Endothelial cell of umbilical vein (primary cell): ENCODE results near the gene LRRC31. TPM values are rescaled to one million over a fixed set of nuclear protein-coding genes. Genes with fewer than 3 reads are reported as not detected.

Source experiments
- BruUV-seq: library from RNA; stranded (reverse); fragments of 400-500 nt; replicated peaks from 2 replicates; lab custom pipeline; 2021; lab: Mats Ljungman, UMichigan
- CTCF ChIA-PET: fragments of 300-600, 350-600 bp; sonication (Branson Sonifier 250); formaldehyde crosslinking; loops from one replicate; lab custom pipeline; 2021; ENCODE audit warnings: antibody characterized with exemption, inconsistent platforms; lab: Charles Lee
- POLR2A ChIA-PET: fragments of 300-600, 350-600 bp; sonication (Branson Sonifier 250); formaldehyde crosslinking; loops from one replicate; lab custom pipeline; 2021; ENCODE audit warnings: antibody characterized with exemption, inconsistent platforms; lab: Charles Lee
- DNase-seq: peaks from one replicate; pipeline ENCODE4 v3.0.0-alpha.2; 2011; ENCODE audit warnings: low read depth, low spot score
- FAIRE-seq: peaks from 2 replicates; lab custom pipeline; 2011; peaks lifted over from hg19 to GRCh38; lab: Jason Lieb, UNC
- H2AFZ ChIP-seq: 2 replicates; pipeline ENCODE4 v1.6.0; 2012; ENCODE audit warnings: low read depth, low read length, control low read depth, inconsistent platforms
- H3K27ac ChIP-seq: 2 replicates; pipeline ENCODE4 v1.5.1; 2011; ENCODE audit warnings: low read depth, mild to moderate bottlenecking, control low read depth, low read length, moderate library complexity; ENCODE audit not compliant: insufficient read depth
- H3K27me3 ChIP-seq, 2 experiments: 2 replicates each; pipeline versions ENCODE4 v1.6.0 to v1.6.1; 2011; ENCODE audit warnings: low read length in 2 of 2, mixed read lengths in 1 of 2; ENCODE audit not compliant: control insufficient read depth in 2 of 2, insufficient read depth in 2 of 2
- H3K36me3 ChIP-seq, 2 experiments: 2 replicates in 1 of 2; 3 replicates in 1 of 2; pipeline ENCODE4 v1.5.1; 2011; ENCODE audit warnings: low read length in 2 of 2, mild to moderate bottlenecking in 1 of 2, moderate library complexity in 1 of 2; ENCODE audit not compliant: control insufficient read depth in 2 of 2, insufficient read depth in 2 of 2; ENCODE audit errors: extremely low read depth in 1 of 2
- H3K4me1 ChIP-seq: 3 replicates; pipeline ENCODE4 v1.5.1; 2011; ENCODE audit warnings: mild to moderate bottlenecking, low read length; ENCODE audit not compliant: control insufficient read depth, insufficient read depth; ENCODE audit errors: extremely low read depth
- H3K4me2 ChIP-seq: 2 replicates; pipeline ENCODE4 v1.6.1; 2011; ENCODE audit warnings: low read length, control low read depth, mixed read lengths; ENCODE audit not compliant: insufficient read depth
- H3K4me3 ChIP-seq, 3 experiments: fragments of 200-600 bp in 1 of 3; sonication (generic), shearing (Covaris generic) in 1 of 3; replicated peaks in 1 of 3; 2 replicates each; pipeline ENCODE4 v1.5.1; 2011 to 2016; ENCODE audit warnings: control low read depth in 3 of 3, low read length in 3 of 3, mild to moderate bottlenecking in 2 of 3, inconsistent platforms in 1 of 3, low read depth in 1 of 3, moderate library complexity in 1 of 3; ENCODE audit not compliant: insufficient read depth in 1 of 3
- H3K79me2 ChIP-seq: 2 replicates; pipeline ENCODE4 v1.6.0; 2012; ENCODE audit warnings: low read length, inconsistent platforms; ENCODE audit not compliant: control insufficient read depth, insufficient read depth
- H3K9ac ChIP-seq: replicated peaks from 2 replicates; pipeline ENCODE3; 2011; ENCODE audit warnings: low read length, control low read depth; ENCODE audit not compliant: insufficient read depth; ENCODE audit errors: extremely low read depth
- H3K9me1 ChIP-seq: replicated peaks from 3 replicates; pipeline ENCODE4 v1.6.0; 2011; ENCODE audit warnings: mild to moderate bottlenecking, low read length; ENCODE audit not compliant: control insufficient read depth, insufficient read depth; ENCODE audit errors: extremely low read depth
- H3K9me3 ChIP-seq: replicated peaks from 2 replicates; pipeline ENCODE4 v1.5.1; 2012; ENCODE audit warnings: low read length, inconsistent platforms; ENCODE audit not compliant: control insufficient read depth, insufficient read depth
- H4K20me1 ChIP-seq: replicated peaks from 2 replicates; pipeline ENCODE3; 2011; ENCODE audit warnings: mild to moderate bottlenecking, low read length; ENCODE audit not compliant: control insufficient read depth, insufficient read depth; ENCODE audit errors: extremely low read depth
- CTCF ChIP-seq, 2 donors: IDR thresholded peaks; 1 replicate in 1 of 2; 2 replicates in 1 of 2; pipeline ENCODE4 v1.5.1; 2011; ENCODE audit warnings: low read length in 2 of 2, mild to moderate bottlenecking in 2 of 2, moderate library complexity in 2 of 2, control low read depth in 1 of 2, inconsistent platforms in 1 of 2, low read depth in 1 of 2; ENCODE audit not compliant: insufficient read depth in 1 of 2; ENCODE audit errors: extremely low read depth in 1 of 2
- EZH2 ChIP-seq: IDR thresholded peaks from 2 replicates; pipeline ENCODE4 v1.6.1; 2012; ENCODE audit warnings: borderline replicate concordance, low read depth, mild to moderate bottlenecking, moderate library complexity, low read length, inconsistent platforms; ENCODE audit not compliant: severe bottlenecking
- FOS ChIP-seq: IDR thresholded peaks from 2 replicates; pipeline ENCODE4 v1.6.1; 2011; ENCODE audit warnings: mild to moderate bottlenecking, low read length, moderate library complexity, borderline replicate concordance; ENCODE audit not compliant: insufficient read depth
- GATA2 ChIP-seq: IDR thresholded peaks from 2 replicates; pipeline ENCODE4 v1.7.0; 2011; ENCODE audit warnings: low read depth, mild to moderate bottlenecking, moderate library complexity, mixed read lengths, low read length; ENCODE audit not compliant: insufficient read length, insufficient read depth
- JUN ChIP-seq: IDR thresholded peaks from 2 replicates; pipeline ENCODE4 v1.6.1; 2011; ENCODE audit warnings: borderline replicate concordance, low read depth; ENCODE audit not compliant: insufficient read length, insufficient read depth
- MAX ChIP-seq: IDR thresholded peaks from 2 replicates; pipeline ENCODE4 v1.6.1; 2011; ENCODE audit not compliant: insufficient read depth, insufficient read length
- MYC ChIP-seq: IDR thresholded peaks from one replicate; pipeline ENCODE4 v1.6.1; 2011; ENCODE audit warnings: mild to moderate bottlenecking, low read depth, low read length
- POLR2A ChIP-seq: IDR thresholded peaks from 2 replicates; pipeline ENCODE4 v1.6.1; 2012; ENCODE audit warnings: low read depth, mild to moderate bottlenecking, control low read depth, low read length
- POLR2AphosphoS5 ChIP-seq: IDR thresholded peaks from 2 replicates; pipeline ENCODE4 v1.6.1; 2012; ENCODE audit warnings: low read depth, mild to moderate bottlenecking, control low read depth, low read length, moderate library complexity; ENCODE audit not compliant: insufficient read depth
- dilution Hi-C: fragments of 300-500 bp; cut with MboI; formaldehyde crosslinking; loops from one replicate; pipeline ENCODE4 v1.15.0; 2019; ENCODE audit warnings: low sequenced_read_pairs; ENCODE audit not compliant: extremely low pct_ligation_motif_present
- intact Hi-C: fragments of 100-400 bp; cut with micrococcal nuclease; formaldehyde crosslinking; loops from one replicate; pipeline ENCODE4 v1.10.0; 2022
- polyA plus RNA-seq, 4 experiments: library from polyadenylated mRNA; depleted of rRNA in 3 of 4; stranded (reverse) in 3 of 4; unstranded in 1 of 4; fragments of >200 nt; gene quantifications; 2 replicates each; pipeline versions ENCODE4 v1.2.1 to v1.2.3, GENCODE V29; 2011 to 2012; ENCODE audit warnings: missing spikeins in 1 of 4
- total RNA-seq: library from RNA; stranded (reverse); gene quantifications from 2 replicates; pipeline ENCODE4 v1.2.3, GENCODE V29; 2021

LRRC31 gene
- total and polyA plus RNA-seq, 2 donors (not counting 3 experiments of a cell fraction or from before 2014, with no cell fraction given): not detected

- intact Hi-C loops: no loop called here
- POLR2A ChIA-PET: no interaction called here
These were observed 35.7 kb upstream of the LRRC31 start for GRCh38 chr3:169905404-169905803.

More at GRCh38 chr3:169905404-169905803, 35.7 kb upstream of the LRRC31 start:
- Histone ChIP-seq H3K9ac (no peak overlapping the region), H3K4me2 (no peak overlapping the region), H3K27ac (no peak overlapping the region), H3K4me1 (no peaks in the 10 kb centered on the region), H2AFZ (no peak overlapping the region), H3K9me3 (no peaks in the 10 kb centered on the region), H3K79me2 (no peaks in the 10 kb centered on the region), H4K20me1 (no peaks in the 10 kb centered on the region), H3K9me1 (no peaks in the 10 kb centered on the region), H3K4me3 (no peak overlapping the region), H3K27me3 (peaks cover 12 to 22% of the 10 kb centered on the region in 2 experiments), H3K36me3 (no peaks in the 10 kb centered on the region)
- BruUV-seq: no TSS peak
- CTCF ChIA-PET: no interaction called here
- TF ChIP-seq MAX: no peak
- no peak for TF ChIP-seq JUN
- no peak for TF ChIP-seq MYC
- no peak for TF ChIP-seq POLR2AphosphoS5
- no peak for TF ChIP-seq POLR2A
- no peak for TF ChIP-seq FOS
- TF ChIP-seq GATA2: no peak
- no peak for TF ChIP-seq CTCF (IDR thresholded peaks at IDR 0.05; ENCODE audit: extremely low read depth in 1 of 2, insufficient read depth in 1 of 2, low read depth in 1 of 2, low read length in 2 of 2)
- TF ChIP-seq EZH2: no peak
- no peak for FAIRE-seq
- dilution Hi-C loops: no loop called here
- DNase-seq: no peak
